NCI-H226 (cell line): Measurements from ENCODE around the gene MDC1.
A peak's percentile ranks its signal among the peaks of the same experiment; 100 is the strongest.
"Not testable (repeated sequence)": the region's sequence is repeated elsewhere in the genome, so short reads cannot be mapped to it uniquely, and the experiment has no call there.

Source experiments
- DNase-seq: peaks from one replicate; pipeline ENCODE4 v3.0.0-alpha.2; 2015

The MDC1 gene

GRCh38 chr6:30717129-30717844 is at the start of gene MDC1:
Gene MDC1 (minus strand): TSS chr6:30717281. CDS start chr6:30715175, 2,106 bp downstream.
- peak; percentile 100 for DNase-seq

DNA sequence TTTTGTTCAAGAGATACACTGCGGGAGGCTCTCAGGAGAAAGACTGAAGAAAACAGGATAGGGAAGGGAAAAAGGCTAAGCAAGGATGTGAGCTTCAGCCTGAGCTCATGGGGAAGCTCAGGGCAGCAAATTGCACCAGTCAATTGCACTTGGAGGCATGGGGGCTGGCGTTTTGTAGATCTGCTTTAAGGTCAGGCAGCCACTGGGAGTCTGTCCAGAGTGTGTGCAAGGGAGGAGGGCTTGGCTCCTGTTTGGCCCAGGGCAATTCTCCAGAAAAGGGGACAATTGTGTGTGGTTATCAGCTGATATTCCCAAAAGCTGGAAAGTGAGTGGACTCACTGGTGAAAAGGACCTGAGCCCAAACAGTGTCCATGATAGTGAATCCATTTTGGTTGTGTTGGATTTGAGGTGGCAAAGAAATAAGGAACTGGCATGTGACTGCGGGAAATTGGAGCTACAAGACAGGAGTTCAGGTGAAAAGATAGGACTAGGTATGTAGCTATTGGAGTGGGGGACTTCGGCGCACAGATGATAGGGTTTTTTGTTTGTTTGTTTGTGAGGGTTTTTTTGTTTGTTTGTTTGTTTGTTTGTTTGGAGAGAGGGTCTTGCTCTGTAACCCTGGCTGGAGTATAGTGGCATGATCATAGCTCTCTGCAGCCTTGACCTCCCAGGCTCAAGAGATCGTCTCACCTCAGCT is 49.5 kb upstream of the MDC1 start:
- no peak for DNase-seq

- not testable (repeated sequence) for DNase-seq
Observed at GRCh38 chr6:30765495-30765894, 48.4 kb upstream of the MDC1 start.

- not testable (repeated sequence) for DNase-seq
Observed at GRCh38 chr6:30764490-30765043, 47.5 kb upstream of the MDC1 start.

DNA sequence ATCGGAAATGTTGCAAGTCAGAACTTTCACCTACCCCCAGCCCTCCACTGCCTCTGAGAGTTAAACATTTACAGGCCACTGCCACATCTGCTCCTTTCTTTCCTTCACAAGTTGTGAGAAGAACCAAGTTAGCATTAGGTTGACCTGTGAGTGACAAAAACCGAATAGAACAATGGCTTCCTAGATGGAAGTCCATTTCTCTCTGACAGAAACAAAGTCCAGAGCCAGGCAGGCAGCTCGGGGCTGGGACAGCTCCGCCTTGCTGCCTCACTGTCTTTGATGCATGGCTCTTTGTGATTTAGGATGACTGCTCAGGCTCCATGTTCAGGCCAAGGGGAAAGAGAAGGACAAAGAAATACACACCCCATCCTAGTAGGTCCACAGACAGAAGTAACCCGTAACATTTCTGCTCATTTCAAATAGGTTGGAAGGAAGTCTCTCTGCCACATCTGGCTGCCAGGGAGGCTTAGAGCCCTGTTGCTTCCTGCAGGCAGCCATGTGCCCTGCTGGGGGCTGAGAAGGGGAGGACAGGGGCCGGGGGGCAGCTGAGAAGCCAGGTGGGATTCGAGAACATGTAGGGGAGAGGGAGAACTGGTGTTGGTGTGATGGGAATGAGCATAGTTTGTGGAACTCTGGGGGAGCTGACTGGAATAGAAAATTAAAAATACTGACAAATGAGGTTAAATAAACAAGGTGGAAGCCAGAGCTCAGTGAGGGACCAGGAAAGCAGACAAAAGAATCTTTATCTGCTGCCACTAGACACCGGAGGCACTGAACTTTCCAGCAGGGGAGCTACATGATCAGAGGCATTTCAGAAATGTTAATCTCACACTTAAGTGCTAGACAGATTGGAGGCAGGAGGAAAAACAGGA is 46.8 kb upstream of the MDC1 start:
- no peak for DNase-seq

GRCh38 chr6:30763155-30763617 is 46.1 kb upstream of the MDC1 start:
- DNase-seq: no peak

- no peak for DNase-seq
Observed at GRCh38 chr6:30761791-30762429, 44.8 kb upstream of the MDC1 start.

GRCh38 chr6:30760549-30760948 is 43.5 kb upstream of the MDC1 start:
- DNase-seq: peak; percentile 25

DNA sequence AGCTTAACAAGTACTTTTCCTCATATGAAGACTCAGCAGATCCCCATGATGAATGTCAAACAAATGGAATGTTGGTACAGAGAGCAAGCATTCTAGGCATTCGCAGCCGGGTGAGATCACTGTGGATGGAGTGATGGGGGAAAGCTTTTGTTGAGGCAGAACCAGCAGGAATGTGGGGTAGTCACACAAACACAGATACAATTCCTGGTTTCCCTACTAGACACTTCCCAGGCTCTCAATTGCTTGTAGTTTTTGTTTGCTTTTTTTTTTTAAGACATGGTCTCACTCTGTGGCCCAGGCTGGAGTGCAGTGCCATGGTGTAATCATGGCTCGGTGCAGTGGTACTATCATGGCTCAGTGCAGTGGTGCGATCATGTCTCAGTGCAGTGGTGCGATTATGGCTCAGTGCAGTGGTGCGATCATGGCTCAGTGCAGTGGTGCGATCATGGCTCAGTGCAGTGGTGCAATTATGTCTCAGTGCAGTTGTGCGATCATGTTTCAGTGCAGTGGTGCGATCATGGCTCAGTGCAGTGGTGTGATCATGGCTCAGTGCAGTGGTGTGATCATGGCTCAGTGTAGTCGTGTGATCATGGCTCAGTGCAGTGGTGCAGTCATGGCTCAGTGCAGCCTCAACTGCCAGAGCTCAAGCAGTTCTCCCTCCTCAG is 42.6 kb upstream of the MDC1 start:
- peak; percentile 96 for DNase-seq

GRCh38 chr6:30757261-30757904 is 40.3 kb upstream of the MDC1 start:
- DNase-seq: no peak

- DNase-seq: not testable (repeated sequence)
Observed at GRCh38 chr6:30756405-30757003, 39.4 kb upstream of the MDC1 start.

DNA sequence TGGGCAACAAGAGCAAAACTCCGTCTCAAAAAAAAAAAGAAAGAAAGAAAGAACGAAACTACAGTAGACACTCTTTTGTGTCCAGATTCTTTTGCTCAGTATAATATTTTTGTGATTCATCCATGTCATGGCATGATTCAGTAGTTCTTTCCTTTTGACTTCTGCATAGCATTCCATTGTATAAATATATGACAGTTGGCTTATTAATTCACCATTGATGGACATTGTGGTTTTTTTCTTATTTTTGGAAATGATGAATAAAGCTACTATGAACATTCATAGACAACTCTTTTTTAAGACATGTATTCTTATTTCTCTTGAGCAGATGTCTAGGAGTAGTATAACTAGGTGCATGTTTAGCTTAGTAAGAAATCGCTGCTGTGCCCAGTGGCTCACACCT is 37.5 kb upstream of the MDC1 start:
- DNase-seq: no peak

- DNase-seq: peak; percentile 99
Observed at GRCh38 chr6:30752157-30752927, 35.3 kb upstream of the MDC1 start.

GRCh38 chr6:30750379-30750668 is 33.2 kb upstream of the MDC1 start:
- no peak for DNase-seq

DNA sequence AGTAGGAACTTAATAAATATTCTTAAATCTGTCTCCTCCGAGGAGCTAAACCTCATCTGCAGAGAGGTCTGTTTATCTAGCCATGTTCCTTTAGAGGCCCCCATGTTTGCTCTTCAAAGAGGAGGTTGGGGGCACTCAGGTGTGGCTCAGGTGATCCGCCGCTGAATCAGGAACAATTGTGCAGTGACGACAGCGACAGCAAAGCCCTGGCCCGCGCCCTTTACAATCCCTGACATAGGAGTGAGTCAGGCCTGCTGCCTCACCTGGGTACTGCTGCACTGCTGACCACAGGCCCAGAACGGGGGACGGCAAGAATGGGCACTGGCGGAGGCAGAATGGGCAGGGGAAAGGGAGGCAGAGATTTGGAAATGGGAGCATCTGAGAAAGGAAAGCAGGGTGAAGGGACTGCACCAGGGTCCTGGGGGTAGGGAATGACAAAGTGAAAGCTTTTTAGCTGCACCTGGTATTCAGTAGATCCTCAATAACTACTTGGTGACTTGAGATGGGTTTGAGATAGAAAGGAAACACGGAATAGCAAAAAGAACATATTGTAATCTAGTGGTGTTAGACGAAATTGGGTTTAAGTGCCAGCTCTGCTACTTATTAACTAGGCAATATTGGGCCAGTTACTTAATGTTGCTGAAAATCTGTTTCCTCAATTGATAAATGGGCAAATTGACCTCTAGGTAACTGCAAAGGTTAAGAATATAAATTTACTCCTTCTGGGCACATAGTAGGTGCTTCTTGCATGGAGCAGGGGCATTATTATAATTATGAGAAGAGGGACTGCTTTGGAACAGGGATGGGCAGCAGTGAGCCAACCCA is 32.7 kb upstream of the MDC1 start:
- no peak for DNase-seq

DNA sequence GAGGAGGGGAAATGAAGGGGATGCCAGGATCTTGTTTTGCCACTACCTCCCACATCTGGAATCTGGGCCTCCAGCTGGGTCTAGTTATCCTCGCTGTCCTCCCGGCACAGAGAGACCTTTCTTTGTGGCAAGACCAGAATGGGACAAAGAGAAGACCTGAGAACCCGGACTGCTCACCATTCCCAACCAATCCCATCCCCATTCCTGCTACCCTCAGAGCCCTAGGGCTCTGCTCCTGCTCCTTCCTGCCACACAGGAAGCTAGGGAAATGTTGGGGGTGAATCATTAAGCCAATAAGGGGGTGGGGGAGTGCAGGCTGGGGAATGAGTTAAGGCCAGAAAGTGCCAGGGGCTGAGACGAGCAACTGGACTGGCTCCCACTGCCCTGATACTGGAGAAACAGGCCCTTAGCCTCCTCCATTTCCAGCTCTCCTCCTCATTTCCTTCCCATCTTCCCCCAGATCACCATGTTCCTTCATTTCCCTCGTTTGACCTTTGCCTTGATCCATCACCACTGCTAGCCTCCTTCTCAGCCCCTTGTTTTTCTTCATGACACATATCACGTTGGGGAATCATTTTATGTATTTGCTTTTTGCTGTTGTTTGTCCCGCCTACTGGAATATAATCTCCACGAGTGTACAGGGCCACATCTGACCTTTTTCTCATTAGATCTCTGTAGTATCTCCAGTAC is 31.9 kb upstream of the MDC1 start:
- DNase-seq: peak; percentile 53

- no peak for DNase-seq
Observed at GRCh38 chr6:30747902-30748769, 31.1 kb upstream of the MDC1 start.

DNA sequence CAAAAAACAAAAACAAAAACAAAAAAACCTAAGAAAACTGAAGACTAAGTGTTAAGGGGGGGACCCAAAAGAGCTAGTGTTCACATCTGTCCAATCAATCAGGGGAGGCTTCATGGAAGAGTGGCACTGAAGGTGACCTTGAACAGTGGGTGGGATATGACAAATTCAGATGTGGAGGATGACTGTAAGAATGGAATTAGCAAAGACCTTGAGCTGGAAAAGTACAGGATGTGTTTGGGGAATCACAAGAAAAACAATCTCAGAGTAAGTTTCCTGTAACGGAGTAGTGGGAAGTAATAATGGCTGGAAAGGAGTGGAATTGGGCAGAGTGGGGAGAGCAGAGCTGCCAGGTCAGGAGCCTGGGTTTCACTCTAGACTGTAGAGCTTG is 30.2 kb upstream of the MDC1 start:
- DNase-seq: no peak
